Measurements from ENCODE around the gene ADAMTS14.

The ADAMTS14 gene

DNA sequence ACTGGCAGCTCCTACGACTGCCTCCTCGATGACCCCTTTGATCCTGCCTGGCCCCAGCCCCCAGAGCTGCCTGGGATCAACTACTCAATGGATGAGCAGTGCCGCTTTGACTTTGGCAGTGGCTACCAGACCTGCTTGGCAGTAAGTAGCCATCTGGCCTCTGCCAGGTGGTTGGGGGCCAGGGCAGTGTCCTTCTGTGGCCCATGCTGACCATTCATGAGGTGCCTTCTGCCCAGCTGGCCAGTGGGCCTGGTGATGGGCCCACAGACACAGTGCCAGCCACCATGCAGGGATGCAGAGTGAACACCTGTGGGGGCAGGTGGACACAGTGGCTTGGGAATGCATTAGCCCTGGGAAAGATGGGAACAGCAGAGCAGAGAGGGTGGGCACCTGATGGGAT lies 62.9 kb downstream of the ADAMTS14 start:
- TF ChIP-seq, protein P1, sequence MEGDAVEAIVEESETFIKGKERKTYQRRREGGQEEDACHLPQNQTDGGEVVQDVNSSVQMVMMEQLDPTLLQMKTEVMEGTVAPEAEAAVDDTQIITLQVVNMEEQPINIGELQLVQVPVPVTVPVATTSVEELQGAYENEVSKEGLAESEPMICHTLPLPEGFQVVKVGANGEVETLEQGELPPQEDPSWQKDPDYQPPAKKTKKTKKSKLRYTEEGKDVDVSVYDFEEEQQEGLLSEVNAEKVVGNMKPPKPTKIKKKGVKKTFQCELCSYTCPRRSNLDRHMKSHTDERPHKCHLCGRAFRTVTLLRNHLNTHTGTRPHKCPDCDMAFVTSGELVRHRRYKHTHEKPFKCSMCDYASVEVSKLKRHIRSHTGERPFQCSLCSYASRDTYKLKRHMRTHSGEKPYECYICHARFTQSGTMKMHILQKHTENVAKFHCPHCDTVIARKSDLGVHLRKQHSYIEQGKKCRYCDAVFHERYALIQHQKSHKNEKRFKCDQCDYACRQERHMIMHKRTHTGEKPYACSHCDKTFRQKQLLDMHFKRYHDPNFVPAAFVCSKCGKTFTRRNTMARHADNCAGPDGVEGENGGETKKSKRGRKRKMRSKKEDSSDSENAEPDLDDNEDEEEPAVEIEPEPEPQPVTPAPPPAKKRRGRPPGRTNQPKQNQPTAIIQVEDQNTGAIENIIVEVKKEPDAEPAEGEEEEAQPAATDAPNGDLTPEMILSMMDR (IDR thresholded peaks at IDR 0.05; ENCODE audit: extremely low read depth, missing control alignments), result no peak
- DNase-seq (ENCODE audit: low spot score), result no peak

DNA sequence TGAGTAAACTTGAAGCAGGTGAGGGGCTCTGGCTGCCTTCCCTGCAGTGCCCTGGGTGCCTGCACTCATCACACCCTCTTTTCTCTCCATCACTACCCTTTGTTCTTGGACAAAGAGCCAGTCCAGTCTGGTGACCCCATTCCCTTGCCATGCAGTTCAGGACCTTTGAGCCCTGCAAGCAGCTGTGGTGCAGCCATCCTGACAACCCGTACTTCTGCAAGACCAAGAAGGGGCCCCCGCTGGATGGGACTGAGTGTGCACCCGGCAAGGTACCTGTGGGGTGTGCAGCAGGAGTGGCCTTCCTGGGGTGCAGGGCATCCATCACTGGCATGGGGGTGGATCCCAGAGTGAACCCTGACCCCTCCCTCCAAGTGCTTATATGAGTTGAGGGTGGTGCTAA lies 64.2 kb downstream of the ADAMTS14 start:
- DNase-seq (ENCODE audit: low spot score), result no peak
- TF ChIP-seq, protein P1 (IDR thresholded peaks at IDR 0.05; ENCODE audit: extremely low read depth, missing control alignments), result no peak

DNA sequence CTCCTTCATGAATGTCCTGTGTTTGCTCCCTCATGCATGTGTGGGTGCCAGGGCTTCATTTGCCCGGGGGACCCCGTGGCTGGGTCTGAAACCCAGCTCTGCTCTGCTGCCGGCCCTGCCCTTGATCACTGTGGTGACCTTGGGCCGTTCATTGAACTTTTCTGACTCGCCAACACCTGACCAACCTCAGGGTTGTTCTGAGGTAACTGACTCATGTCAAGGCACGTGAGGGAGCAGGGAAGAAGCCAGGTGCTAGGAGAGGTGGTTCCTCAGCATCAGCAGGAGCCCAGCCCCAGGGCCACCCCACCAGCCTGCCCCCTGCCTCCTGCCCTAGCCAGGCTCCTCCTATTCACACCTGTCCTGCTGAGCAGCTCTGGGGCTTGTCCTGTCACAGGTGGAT lies 64.9 kb downstream of the ADAMTS14 start:
- TF ChIP-seq, protein P1 (IDR thresholded peaks at IDR 0.05; ENCODE audit: extremely low read depth, missing control alignments), result no peak
- DNase-seq (ENCODE audit: low spot score), result no peak

DNA sequence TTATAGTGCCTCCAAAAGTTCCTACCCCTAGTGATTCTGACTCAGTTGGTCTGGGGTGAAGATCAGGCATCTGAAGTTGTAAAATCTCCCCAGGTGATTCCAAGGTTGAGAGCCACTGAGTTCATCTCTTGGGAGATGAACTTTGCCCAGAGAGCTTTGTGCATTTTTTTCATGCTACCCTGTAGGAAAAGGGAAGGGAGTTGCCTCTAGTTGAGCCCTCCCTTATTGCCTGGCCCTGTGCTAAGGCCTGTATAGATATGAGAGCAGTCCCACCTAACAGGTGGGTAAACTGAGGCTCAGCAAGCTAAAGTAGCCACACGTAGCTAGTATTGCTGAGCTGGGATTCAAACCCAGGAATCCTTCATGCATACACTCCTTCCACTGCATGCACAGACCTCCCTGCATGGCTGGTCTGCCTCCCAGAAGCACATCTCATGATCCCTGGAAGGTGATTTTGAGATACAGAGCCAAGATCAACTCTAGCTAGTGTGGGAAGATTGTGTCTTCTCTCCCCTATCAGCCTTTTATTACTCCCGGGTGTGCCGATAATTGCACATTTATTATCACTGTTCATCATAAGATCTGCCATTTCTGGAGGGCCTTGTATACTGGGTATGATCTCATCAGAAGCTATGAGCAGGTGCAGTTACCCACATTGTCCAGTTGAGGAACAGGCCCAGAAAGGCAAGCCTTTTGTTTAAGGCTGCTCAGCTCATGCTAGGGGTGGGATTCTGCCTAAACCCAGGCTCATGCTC lies 65.9 kb downstream of the ADAMTS14 start:
- DNase-seq (ENCODE audit: low spot score), result no peak
- TF ChIP-seq, protein P1 (IDR thresholded peaks at IDR 0.05; ENCODE audit: extremely low read depth, missing control alignments), result no peak

DNA sequence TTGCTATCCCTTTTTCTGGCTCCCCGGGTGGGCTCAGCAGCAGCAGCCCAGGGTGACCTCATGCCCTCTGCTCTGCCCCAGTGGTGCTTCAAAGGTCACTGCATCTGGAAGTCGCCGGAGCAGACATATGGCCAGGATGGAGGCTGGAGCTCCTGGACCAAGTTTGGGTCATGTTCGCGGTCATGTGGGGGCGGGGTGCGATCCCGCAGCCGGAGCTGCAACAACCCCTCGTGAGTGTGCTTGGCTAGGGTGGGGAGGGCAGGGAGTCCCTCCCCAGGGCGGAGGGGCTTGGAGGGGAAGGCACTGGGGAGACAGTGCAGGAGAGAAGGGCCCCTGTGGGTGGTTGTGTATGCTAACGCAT lies 66.4 kb downstream of the ADAMTS14 start:
- TF ChIP-seq, protein P1 (IDR thresholded peaks at IDR 0.05; ENCODE audit: extremely low read depth, missing control alignments), result no peak
- no peak for DNase-seq (ENCODE audit: low spot score)

DNA sequence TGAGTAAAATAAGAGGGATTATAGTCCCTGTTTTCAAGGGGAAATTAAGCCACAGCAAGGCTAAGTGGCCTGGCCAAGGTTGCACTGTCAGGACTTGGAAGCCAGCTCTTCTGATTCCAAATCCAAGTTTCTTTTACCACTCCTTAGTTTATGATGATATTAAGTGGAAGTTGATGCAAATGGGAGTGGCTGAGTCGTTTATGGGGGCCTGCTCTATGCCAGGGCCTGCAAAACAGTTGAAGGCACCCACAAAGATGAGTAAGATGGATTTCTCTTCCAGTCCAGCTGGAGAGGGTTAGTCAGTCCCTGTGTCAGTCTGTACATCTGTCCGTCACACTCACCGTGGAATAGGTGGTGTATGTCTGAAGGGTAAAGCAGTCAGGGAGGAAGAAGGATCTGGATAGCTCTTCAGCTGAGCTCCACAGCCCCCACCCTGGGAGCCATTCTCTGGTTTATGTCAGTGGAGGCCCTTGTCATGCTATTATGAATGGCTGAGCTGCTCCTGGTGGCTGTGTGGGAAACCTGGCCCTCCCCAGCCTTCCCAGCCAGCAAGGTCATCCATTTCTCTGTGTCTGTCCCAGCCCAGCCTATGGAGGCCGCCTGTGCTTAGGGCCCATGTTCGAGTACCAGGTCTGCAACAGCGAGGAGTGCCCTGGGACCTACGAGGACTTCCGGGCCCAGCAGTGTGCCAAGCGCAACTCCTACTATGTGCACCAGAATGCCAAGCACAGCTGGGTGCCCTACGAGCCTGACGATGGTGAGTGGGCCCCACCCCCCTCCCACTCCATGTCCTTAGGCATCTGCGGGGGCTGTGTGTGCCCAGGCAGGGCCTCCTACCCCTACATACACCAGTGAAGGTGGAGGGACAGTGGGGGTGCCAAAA lies 68.3 kb downstream of the ADAMTS14 start:
- TF ChIP-seq, protein P1 (IDR thresholded peaks at IDR 0.05; ENCODE audit: extremely low read depth, missing control alignments), result no peak

More for the DNA sequence above, 68.3 kb downstream of the ADAMTS14 start:
- DNase-seq (ENCODE audit: low spot score), result no peak
